UCSD-AML1 (cell line): ENCODE measurements around the gene FIGNL1.
A peak's percentile ranks its signal among the peaks of the same experiment; 100 is the strongest.

Experiments
- DNase-seq: peaks from one replicate; lab custom pipeline; 2025; ENCODE audit not compliant: unreplicated experiment; lab: John Stamatoyannopoulos, UW

The FIGNL1 gene

GRCh38 chr7:50428911-50429310 is 21.2 kb downstream of the FIGNL1 start:
- DNase-seq, result no peak

- no peak for DNase-seq
Measured at GRCh38 chr7:50427518-50427917, 22.6 kb downstream of the FIGNL1 start.

GRCh38 chr7:50426280-50427045 is 23.7 kb downstream of the FIGNL1 start:
- no peak for DNase-seq

GRCh38 chr7:50425318-50425717 is 24.8 kb downstream of the FIGNL1 start:
- DNase-seq, result no peak

GRCh38 chr7:50423860-50424259 is 26.3 kb downstream of the FIGNL1 start:
- DNase-seq, result no peak

- DNase-seq, result no peak
Measured at GRCh38 chr7:50422858-50423257, 27.3 kb downstream of the FIGNL1 start.

DNA sequence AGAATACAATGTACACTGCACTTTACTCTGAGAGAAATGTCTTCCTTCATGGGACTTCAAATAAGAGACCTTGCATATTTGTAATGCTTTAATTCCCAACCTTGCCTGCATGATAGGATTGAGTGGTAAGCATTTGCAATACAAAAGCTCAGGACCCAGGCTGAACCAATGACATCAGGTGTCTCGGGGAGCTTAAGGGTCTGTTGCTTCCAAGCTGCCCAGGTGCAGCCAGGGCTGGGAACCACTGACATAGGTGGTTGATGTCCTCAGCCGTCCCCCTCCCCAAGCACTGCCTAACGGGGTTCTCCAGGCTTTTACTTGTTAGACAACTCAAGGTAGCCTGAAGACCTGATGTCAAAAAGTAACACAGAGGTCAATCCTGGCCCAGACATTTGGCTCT is 29.1 kb downstream of the FIGNL1 start:
- no peak for DNase-seq

DNA sequence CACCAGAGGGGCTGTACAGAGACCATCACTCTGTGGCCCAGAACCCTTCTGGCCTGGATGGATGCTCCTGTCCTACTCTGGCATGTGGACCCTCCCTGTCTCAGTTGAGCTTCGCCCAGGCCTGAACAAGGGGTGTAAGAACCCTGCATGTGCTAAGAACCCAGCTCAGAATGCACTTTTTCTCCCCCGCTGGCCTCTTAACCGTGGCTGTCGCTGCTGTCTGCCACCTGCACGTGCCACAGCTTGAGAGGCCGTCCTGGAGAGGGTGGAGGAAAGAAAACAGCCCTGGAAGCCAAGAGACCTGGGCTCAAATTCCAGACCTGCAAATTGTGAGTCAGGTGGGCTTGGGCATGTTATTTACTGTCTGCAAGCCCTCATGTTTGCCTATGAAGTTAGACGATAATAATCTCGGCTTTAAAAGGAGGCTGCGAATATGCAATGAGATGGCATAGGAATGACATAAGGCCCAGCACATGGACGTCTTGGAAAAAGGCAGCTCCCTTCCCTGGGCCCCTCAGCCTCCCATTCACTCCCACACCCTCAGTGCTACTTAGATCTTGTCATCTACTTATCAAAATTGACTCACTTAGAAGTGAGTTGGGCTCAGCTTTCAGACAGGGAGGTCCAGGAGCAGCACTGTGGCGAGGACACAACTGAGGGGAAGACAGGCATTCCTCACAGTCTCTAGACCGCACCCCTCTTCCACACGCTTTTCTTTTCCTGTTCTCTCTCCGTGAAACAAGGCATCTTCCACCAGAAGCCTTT is 31.4 kb downstream of the FIGNL1 start:
- DNase-seq, result no peak

- DNase-seq, result peak; percentile 65
Measured at GRCh38 chr7:50418086-50418515, 32.0 kb downstream of the FIGNL1 start.

- peak; percentile 21 for DNase-seq
Measured at GRCh38 chr7:50416527-50417182, 33.5 kb downstream of the FIGNL1 start.

- no peak for DNase-seq
Measured at GRCh38 chr7:50415844-50416364, 34.2 kb downstream of the FIGNL1 start.

GRCh38 chr7:50413561-50413960 is 36.6 kb downstream of the FIGNL1 start:
- DNase-seq, result no peak

GRCh38 chr7:50412973-50413372 is 37.2 kb downstream of the FIGNL1 start:
- no peak for DNase-seq

DNA sequence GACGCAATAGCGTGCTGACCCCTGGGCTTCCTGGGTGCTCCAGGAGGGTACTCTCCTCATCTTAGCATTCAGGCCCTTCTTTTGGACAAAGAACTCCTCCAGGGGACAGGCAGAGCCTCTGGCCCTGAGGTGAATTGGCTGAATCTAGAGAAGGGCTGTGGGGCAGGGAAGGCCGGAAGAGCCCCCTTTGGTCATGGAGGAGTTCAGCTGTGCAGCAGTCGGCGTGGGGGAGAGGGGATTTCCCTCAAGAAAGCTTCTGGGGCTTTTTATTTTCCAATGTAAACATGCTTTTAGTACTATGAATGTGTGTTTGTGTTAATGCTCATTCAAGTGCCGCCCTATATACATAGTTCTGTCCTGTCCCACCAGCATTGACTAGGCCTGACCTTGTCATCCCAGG is 38.8 kb downstream of the FIGNL1 start:
- no peak for DNase-seq

DNA sequence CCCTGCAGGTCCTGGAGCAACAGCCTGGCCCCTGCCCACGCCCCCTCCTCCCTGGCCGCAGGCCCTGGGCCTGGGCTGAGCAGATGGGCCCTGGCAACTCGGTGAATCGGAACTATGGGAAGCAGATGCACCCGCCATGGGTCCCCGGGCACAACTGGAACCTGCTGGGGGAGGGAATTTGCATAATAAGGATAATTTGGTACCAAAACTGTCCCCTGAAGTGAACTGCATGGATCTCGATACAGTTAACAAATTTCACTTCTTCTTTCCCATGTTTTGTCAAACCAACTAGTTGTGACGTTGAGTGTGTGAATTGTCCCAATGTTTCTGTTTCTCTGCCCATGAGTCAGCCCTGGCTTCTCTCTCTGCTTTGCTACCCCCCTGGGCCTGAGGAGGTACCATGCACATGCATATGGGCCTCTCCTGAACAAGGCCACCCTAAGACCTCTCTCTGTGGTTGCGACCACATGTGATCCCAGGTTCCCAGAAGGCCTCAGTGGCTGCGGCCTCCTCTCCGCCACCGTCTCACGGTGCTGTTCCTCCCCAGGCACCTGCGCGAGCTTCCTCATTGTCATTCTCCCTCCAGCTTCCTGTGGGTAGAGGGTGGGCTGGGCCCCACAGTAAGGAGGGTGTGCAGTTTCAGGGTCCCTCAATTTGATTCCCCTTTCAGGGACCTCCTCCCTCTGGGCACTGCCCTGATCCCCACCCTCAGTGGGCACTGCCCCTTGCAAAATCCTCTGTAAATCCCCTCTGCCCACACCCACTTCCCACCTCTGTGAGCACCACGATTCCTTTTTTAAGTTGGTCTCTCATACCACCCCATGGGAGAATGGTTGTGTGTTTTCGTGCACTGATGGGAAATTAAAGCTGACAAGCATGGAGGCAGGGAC is 40.0 kb downstream of the FIGNL1 start:
- no peak for DNase-seq

- no peak for DNase-seq
Measured at GRCh38 chr7:50406935-50407334, 43.2 kb downstream of the FIGNL1 start.

DNA sequence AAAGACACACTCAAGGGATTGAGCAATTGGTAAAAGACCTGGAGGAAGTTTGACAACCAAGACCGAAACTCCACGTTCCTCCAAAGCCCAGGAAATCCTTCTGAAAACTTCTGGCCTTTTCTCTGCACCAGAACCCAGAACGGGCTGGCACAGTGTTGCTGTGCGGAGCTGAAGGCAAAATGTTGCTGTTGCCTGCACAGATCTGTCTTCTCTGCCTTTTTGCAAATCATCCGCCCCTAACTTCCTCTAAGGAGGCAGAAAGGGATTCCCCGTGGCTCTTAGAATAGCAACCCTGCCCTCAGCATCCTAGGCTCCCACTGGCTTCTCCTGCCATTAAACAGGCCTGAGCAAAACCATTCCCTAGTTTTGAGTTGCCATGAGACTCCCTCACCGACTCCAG is 44.9 kb downstream of the FIGNL1 start:
- no peak for DNase-seq

DNA sequence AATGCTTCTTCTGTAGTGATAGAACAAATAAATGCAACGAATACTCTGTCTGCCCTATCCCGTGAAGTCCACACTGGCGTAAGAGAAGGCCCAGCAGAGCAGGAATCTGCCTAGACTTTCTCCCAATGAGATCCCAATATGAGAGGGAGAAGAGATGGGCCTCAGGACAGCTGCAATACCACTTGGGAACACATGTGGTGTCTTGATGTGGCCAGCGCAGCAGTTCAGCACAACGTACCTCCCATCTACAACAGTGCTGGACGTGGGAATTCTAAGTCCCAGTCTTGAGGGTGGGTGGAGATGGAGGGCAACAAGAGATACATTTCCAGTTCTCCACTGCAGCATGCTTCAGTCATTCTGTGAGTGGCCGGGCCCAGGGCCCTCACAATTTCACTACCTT is 45.8 kb downstream of the FIGNL1 start:
- DNase-seq, result no peak

DNA sequence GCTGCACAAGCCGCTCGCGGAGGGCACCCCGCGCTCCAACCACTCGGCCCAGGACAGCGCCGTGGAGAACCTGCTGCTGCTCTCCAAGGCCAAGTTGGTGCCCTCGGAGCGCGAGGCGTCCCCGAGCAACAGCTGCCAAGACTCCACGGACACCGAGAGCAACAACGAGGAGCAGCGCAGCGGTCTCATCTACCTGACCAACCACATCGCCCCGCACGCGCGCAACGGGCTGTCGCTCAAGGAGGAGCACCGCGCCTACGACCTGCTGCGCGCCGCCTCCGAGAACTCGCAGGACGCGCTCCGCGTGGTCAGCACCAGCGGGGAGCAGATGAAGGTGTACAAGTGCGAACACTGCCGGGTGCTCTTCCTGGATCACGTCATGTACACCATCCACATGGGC is 50.0 kb downstream of the FIGNL1 start:
- no peak for DNase-seq

DNA sequence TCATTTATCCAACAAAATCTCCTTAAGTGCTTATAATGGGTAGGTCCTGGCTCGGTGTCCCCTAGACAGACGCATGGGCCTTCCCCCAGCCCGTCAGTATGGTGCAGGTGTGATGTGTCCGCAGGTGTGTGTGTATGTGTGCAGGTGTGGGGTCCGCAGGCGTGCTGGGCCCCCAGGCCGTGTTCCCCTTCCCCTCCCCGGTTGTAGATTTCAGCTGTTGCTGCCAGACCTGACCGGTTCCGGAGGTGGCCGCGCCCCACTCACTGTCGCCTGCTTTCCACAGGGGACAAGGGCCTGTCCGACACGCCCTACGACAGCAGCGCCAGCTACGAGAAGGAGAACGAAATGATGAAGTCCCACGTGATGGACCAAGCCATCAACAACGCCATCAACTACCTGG is 50.5 kb downstream of the FIGNL1 start:
- DNase-seq, result no peak

DNA sequence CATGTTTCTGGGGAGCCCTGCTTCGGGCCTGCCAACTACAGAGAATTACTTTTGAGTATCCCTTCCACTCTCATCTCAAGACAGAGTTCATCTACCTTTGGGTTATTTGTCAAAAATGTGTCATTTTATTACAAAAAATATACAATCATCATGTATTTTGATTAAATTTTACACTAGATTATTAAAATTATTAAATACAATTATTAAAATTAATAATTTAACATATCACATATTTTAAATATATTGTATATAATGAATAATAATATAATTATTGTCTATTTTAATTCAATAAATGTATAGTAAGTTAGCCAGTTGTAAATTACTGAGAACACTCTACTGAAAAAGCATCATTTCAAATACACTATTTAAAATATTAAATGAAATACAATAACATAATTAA is 50.9 kb downstream of the FIGNL1 start:
- DNase-seq, result no peak
